GM18499 (cell line): Measurements from ENCODE around the gene FBXL13.
"Not testable (repeated sequence)": the region's sequence is repeated elsewhere in the genome, so short reads cannot be mapped to it uniquely, and the experiment has no call there.

ENCODE experiments used
- ATAC-seq: cut with Tn5 transposase; IDR thresholded peaks from one replicate; pipeline ENCODE4 v1.9.1; 2021; ENCODE audit warnings: moderate number of reproducible peaks; ENCODE audit not compliant: insufficient read depth, unreplicated experiment

The FBXL13 gene

DNA sequence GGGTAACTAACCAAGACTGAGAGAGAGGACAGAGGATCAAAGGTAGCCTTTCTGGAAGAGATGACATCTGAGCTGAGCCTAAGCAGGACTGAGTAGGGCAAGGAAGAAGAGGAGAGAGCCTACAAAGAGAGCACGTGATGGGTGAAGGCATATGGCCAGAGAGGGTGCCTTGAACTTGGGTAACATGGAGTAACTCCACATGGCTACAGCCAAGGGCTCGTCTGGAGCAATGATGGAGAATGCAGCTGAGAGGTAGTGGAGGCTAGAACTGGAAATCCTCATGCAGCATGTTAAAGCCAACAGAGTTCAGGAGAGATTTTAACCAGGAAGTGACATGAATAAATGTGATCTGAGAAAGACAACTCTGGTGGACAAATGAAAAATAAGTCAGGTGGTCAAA is 84.0 kb downstream of the FBXL13 start:
- no peak for ATAC-seq

GRCh38 chr7:102988631-102989560 is 85.7 kb downstream of the FBXL13 start:
- ATAC-seq: no peak

DNA sequence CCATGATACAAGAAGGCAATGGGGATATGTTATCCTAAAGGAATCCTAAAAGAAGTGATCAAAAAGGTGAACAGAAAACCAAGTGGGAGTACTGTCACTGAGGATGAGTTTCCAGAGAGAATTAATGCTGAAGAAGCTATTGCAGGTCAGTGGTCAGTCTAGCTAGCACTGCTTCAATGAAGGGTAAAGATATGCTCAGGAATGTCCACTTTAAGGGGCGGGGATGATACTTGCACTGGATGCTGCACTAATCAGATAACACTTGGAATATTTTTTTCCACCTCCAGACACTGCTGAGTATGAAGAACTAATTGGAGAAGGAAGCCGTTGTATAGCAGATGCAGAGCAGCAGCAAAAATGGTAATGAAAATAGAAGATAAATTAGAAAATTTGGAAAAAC is 86.5 kb downstream of the FBXL13 start:
- ATAC-seq: no peak

DNA sequence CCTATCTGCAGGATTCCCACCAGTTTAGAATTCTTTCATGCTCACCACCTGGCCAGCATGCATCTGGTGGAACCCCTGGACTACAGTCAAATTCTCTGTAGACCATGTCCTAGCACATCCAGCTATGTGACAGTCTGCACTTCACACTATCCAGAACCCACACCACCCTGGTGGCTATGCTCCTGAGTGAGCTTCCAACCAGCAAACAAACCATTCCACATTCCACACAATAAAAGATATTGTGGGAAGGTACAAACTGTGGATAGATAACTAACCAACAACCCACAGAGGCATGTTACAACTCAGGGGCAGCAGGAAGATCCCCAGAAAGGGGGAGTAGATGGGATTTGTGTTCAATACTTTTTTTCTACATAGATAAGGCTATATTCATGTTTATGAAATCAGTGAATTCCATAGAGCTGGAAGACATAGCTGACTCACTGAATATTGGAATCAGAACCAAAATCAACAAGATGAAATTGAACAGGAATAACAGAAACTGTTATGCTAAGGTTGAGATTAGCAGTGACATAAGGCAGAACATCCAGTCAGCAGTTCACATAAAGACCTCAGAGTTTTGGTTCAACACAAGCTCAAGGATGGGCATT is 89.3 kb downstream of the FBXL13 start:
- ATAC-seq: no peak

- no peak for ATAC-seq
Observed at GRCh38 chr7:102983602-102984001, 91.0 kb downstream of the FBXL13 start.

GRCh38 chr7:102982235-102982634 is 92.4 kb downstream of the FBXL13 start:
- ATAC-seq: no peak

- ATAC-seq: no peak
Observed at GRCh38 chr7:102981451-102981850, 93.1 kb downstream of the FBXL13 start.

DNA sequence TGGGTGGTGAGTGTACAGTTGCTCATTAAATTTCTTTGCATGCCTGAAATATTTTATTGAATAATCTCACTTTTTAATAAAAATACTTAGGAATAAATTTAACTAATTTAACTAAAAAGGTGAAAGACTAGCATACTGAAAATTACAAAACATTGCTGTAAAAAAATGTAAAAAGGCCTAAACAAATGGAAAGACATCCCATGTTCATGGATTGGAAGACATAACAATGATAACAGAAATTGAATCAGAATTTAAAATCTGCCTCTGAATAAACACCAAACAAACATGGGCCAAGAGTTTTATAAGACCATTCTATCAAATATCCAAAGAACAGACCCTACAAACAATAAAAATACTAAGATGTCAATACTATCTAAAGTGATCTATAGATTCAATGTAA is 94.9 kb downstream of the FBXL13 start:
- ATAC-seq: no peak

- no peak for ATAC-seq
Observed at GRCh38 chr7:102978284-102978683, 96.3 kb downstream of the FBXL13 start.

- not testable (repeated sequence) for ATAC-seq
Observed at GRCh38 chr7:102977586-102977985, 97.0 kb downstream of the FBXL13 start.

DNA sequence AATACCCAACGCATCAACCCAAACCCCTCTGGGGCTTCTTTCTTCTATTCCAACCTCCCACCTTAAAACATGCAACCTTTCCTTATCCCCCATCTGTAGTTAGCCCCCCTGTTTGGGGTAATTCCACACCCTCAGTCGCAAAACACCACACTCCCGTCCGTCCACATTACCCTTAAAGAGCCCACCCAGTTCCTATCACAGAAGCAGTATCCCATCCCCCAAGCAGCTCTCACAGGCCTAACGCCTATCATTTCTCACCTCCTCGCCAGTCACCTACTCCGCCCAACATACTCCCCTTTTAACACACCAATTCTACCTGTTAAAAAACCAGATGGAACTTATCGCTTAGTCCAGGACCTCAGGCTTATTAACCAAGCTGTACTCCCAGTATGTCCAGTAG is 98.1 kb downstream of the FBXL13 start:
- no peak for ATAC-seq

- no peak for ATAC-seq
Observed at GRCh38 chr7:102975854-102976253, 98.7 kb downstream of the FBXL13 start.

DNA sequence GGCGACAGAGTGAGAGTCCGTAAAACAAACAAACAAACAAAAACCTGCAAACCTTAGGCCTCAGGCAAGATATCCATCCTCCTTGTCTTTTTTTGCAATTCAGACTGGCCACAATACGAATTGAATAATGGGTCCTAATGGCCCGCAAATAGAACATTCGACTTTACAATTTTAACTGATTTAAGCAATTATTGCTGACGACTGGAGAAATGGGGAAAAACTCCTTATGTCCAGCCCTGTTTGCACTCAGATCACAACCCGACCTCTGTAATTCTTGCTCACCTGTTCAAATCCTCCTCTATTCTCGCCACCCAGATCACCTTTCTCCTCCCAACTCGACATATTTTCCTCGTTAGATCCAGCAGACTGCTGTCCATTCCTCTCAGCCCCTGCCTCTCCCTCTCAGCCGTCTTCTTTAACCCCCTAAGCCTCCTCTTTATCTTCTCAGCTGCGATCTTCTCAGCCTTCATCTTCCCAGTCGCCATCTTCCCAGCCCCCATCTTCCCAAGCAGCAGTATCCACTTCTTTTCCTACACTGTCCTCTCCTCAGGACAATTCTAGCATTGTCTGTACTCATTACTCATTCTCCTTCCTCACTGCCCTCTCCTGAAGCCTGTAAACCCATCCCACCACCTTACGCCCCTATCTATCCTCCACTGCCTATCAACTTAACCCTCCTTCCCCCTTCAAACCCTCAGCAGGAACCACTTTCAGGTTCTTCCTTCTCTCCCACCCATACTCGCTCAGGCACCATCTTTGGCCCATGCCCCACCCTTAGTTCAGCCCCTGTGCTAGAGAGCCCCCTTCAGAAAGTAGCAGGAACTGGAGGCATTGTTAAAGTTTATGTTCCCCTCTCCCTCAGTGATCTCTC is 100.0 kb downstream of the FBXL13 start:
- no peak for ATAC-seq

- no peak for ATAC-seq
Observed at GRCh38 chr7:102973096-102973802, 101.3 kb downstream of the FBXL13 start.

DNA sequence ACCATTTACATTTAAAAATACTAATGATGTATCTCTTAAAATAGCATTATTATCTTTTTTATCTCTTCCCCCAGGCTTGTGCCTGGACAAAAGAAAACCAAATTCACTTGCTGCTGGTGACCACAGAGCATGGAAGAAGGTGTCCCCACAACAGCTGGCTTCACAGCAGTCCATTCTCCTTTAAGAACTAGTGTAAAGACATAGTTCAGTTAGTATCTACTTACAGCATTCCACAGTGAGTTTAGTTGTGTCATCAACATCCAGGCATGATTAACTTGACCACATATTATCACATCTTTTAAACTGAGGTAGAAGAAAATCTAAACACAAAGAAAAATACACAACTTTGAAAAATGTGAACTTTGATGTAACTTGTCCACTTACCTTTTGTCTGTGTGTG is 106.8 kb downstream of the FBXL13 start:
- no peak for ATAC-seq

DNA sequence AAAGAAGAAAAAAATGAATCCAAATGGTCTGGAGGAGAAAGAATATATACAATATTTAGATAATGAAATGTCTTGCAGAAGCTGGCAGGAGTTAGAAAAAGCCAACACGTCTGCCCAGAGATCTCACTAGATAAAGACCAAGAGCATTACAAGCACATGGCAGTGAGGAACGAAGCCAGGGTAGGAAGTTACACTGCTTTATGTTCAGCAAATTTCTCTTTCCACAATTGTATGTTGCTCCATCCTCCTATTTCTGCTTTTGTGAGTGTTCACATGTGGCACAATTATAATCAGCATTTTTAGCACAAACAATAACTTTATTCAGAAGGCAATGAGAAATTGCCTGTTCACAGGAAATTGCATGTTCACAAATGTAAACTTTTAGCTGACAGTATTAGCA is 108.1 kb downstream of the FBXL13 start:
- ATAC-seq: no peak

DNA sequence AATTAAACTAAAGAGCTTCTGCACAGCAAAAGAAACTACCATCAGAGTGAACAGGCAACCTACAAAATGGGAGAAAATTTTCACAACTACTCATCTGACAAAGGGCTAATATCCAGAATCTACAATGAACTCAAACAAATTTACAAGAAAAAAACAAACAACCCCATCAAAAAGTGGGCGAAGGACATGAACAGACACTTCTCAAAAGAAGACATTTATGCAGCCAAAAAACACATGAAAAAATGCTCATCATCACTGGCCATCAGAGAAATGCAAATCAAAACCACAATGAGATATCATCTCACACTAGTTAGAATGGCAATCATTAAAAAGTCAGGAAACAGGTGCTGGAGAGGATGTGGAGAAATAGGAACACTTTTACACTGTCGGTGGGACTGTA is 112.6 kb downstream of the FBXL13 start:
- ATAC-seq: not testable (repeated sequence)

GRCh38 chr7:102958004-102958403 is 116.6 kb downstream of the FBXL13 start:
- ATAC-seq: not testable (repeated sequence)

DNA sequence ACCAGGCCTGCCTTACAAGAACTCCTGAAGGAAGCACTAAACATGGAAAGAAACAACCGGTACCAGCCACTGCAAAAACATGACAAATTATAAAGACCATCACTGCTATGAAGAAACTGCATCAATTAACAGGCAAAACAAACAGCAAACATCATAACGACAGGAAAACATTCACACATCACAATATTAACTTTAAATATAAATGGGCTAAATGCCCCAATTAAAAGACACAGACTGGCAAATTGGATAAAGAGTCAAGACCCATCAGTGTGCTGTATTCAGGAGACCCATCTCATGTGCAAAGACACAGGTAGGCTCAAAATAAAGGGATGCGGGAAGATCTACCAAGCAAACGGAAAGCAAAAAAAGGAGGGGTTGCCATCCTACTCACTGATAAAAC is 120.2 kb downstream of the FBXL13 start:
- not testable (repeated sequence) for ATAC-seq

GRCh38 chr7:102953406-102953805 is 121.2 kb downstream of the FBXL13 start:
- no peak for ATAC-seq
